Lower lobe of right lung (tissue), 2 donors: ENCODE measurements around the gene ADAMTS12. TPM values are rescaled to one million over a fixed set of nuclear protein-coding genes. Genes with fewer than 3 reads are reported as not detected.

Experiments used
- ATAC-seq, 2 donors: fragments of 200-7000 bp; cut with Tn5 transposase; one replicate each; pipeline ENCODE4 v1.9.1; 2020 to 2022; ENCODE audit warnings: mild to moderate bottlenecking in 2 of 2, moderate library complexity in 2 of 2
- DNase-seq: peaks from one replicate; pipeline ENCODE4 v3.0.0-alpha.2; 2020
- H3K27ac ChIP-seq: fragments of 200-600 bp; one replicate; pipeline ENCODE4 v1.8.0; 2022
- H3K27me3 ChIP-seq: fragments of 200-600 bp; one replicate; pipeline ENCODE4 v1.8.0; 2022; ENCODE audit warnings: low read depth
- H3K36me3 ChIP-seq: fragments of 200-600 bp; one replicate; pipeline ENCODE4 v1.8.0; 2022; ENCODE audit warnings: mild to moderate bottlenecking
- H3K4me1 ChIP-seq: fragments of 200-600 bp; one replicate; pipeline ENCODE4 v1.8.0; 2022
- H3K4me3 ChIP-seq: fragments of 200-600 bp; one replicate; pipeline ENCODE4 v1.8.0; 2022; ENCODE audit warnings: mild to moderate bottlenecking
- H3K9me3 ChIP-seq: fragments of 200-600 bp; one replicate; pipeline ENCODE4 v1.8.0; 2022
- intact Hi-C: fragments of 100-400 bp; cut with DNase I; formaldehyde crosslinking; loops from one replicate; pipeline ENCODE4 v1.11.0; 2022
- total RNA-seq: library from RNA; stranded (reverse); fragmentation: NEBNext Ultra II Directional; extraction: Animal tissue kit (Norgen Biotek cat#: 25700); gene quantifications from one replicate; pipeline ENCODE4 v1.2.1, GENCODE V29; 2021
- TF ChIP-seq, protein P1 (sequence below): fragments of 200-600 bp; IDR thresholded peaks from one replicate; pipeline ENCODE4 v1.8.0; 2022; ENCODE audit warnings: antibody characterized with exemption, mild to moderate bottlenecking
- donor health status: DM: no; HTN: yes; CAD: no; lungs with severe emphysema.

The ADAMTS12 gene
- total RNA-seq, 1 donor from 2014 or later, result 7.6 TPM

DNA sequence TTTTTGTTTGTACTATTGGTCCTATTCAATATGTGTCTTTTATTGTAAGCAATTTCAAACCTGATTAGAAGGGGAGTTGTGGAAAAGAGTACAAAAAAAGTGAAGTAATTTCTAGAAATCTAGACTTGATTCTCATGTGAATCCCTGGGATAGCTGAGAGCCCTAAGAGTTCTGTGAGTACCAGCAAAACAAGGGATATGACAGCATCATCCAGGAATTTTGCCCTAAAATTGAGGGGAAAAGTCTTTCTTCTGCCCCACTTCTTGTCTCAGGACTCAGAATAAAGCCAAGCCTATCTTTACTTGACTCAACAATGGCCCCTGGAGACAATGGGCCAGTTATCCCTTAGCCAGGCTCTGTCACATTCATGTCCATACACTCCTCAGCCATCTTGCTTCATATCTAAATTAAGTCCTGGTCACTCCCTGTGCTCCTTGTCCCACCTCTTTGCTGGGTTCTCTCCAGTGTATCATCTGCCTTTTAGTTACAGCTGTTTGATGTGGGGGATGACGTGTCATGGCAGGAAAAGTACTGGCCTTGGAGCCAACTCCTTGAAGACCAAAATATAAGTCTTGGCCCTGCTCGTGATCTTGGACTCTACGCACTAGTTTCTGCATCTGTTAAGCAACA, 81.2 kb downstream of the ADAMTS12 start:
- Histone ChIP-seq H3K4me3 (no peak overlapping the region), H3K36me3 (no peaks in the 10 kb centered on the region), H3K4me1 (no peaks in the 10 kb centered on the region), H3K27me3 (no peaks in the 10 kb centered on the region), H3K9me3 (no peaks in the 10 kb centered on the region), H3K27ac (no peak overlapping the region)
- ATAC-seq (no peak), DNase-seq (no peak)
- TF ChIP-seq, protein P1, sequence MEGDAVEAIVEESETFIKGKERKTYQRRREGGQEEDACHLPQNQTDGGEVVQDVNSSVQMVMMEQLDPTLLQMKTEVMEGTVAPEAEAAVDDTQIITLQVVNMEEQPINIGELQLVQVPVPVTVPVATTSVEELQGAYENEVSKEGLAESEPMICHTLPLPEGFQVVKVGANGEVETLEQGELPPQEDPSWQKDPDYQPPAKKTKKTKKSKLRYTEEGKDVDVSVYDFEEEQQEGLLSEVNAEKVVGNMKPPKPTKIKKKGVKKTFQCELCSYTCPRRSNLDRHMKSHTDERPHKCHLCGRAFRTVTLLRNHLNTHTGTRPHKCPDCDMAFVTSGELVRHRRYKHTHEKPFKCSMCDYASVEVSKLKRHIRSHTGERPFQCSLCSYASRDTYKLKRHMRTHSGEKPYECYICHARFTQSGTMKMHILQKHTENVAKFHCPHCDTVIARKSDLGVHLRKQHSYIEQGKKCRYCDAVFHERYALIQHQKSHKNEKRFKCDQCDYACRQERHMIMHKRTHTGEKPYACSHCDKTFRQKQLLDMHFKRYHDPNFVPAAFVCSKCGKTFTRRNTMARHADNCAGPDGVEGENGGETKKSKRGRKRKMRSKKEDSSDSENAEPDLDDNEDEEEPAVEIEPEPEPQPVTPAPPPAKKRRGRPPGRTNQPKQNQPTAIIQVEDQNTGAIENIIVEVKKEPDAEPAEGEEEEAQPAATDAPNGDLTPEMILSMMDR, result no peak
- intact Hi-C loops, result no loop called here

DNA sequence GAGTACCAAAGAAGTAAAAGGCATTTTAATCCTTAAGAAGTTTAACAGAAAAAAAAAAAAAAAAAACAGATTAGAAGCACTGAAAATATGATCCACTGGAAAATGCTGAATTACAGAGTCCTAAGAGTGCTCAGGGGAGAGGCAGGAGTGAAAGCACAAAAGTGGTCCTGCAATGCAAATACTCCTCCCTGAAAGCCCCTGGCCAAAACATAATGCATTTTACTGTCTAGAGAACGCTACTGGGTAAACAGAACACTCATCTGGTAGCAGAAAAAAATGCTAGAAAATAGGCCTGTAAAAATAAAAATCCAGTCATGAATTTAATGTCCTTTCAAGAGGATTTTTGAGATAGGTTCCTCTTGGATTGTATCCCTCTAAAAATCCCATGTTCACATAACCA, 81.9 kb downstream of the ADAMTS12 start:
- DNase-seq (no peak), ATAC-seq (no peak)

DNA sequence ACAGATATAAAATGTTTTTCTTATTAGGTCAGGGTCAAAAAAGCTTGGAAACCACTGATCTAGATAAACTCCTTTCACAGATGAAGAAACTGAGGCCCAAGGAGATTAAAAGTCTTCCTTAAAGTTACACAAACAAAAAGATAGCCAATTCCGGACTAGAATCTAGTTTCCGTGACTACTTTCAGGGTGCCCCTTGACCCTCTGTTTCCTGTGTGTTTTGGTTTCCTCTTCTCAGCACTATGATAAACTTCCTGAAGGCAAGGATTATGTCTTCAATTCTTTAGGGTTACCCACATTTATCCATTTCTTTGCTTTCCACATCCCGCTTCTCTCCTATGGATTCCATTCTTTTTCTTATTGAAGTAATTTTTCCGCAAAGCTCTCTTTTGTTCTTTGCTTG, 83.1 kb downstream of the ADAMTS12 start:
- H3K9me3 ChIP-seq, result no peaks in the 10 kb centered on the region
- peaks cover 6% of the 10 kb centered on the region for H3K27me3 ChIP-seq
- H3K4me1 ChIP-seq, result no peaks in the 10 kb centered on the region
- no peak for ATAC-seq
- no peak overlapping the region for H3K27ac ChIP-seq
- no peaks in the 10 kb centered on the region for H3K36me3 ChIP-seq
- intact Hi-C loops, result no loop called here
- no peak overlapping the region for H3K4me3 ChIP-seq
- TF ChIP-seq, protein P1, result no peak
- no peak for DNase-seq

More for the DNA sequence above, 81.9 kb downstream of the ADAMTS12 start:
- no peaks in the 10 kb centered on the region for H3K36me3 ChIP-seq
- intact Hi-C loops, result no loop called here
- H3K27me3 ChIP-seq, result peaks cover 6% of the 10 kb centered on the region
- H3K4me3 ChIP-seq, result no peak overlapping the region
- TF ChIP-seq, protein P1, result no peak
- H3K27ac ChIP-seq, result no peak overlapping the region
- no peaks in the 10 kb centered on the region for H3K9me3 ChIP-seq
- no peaks in the 10 kb centered on the region for H3K4me1 ChIP-seq

DNA sequence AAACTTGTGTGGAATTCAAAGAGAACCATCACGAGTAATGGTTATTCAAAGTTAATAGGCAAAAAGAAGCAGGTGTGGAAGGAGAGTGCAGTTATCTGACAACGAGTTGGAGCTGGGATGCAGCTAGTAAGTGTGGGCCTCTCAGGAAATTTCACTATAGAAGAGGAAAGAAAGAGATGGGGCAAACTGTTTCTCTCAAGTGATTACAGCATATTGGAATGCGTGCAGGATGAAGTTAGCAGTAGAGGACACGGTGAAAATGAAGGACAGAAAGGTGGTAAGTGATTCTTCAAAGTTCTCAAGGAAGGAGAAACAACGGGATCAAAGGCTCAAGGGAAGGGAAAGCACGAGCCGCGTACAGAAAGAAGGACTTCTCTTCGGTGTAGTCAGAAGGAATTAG, 84.0 kb downstream of the ADAMTS12 start:
- H3K27ac ChIP-seq, result no peak overlapping the region
- no peaks in the 10 kb centered on the region for H3K36me3 ChIP-seq
- H3K4me1 ChIP-seq, result no peaks in the 10 kb centered on the region
- intact Hi-C loops, result no loop called here
- ATAC-seq (no peak), DNase-seq (no peak)
- no peak overlapping the region for H3K4me3 ChIP-seq
- peaks cover 6% of the 10 kb centered on the region for H3K27me3 ChIP-seq
- TF ChIP-seq, protein P1, result no peak
- H3K9me3 ChIP-seq, result no peaks in the 10 kb centered on the region

DNA sequence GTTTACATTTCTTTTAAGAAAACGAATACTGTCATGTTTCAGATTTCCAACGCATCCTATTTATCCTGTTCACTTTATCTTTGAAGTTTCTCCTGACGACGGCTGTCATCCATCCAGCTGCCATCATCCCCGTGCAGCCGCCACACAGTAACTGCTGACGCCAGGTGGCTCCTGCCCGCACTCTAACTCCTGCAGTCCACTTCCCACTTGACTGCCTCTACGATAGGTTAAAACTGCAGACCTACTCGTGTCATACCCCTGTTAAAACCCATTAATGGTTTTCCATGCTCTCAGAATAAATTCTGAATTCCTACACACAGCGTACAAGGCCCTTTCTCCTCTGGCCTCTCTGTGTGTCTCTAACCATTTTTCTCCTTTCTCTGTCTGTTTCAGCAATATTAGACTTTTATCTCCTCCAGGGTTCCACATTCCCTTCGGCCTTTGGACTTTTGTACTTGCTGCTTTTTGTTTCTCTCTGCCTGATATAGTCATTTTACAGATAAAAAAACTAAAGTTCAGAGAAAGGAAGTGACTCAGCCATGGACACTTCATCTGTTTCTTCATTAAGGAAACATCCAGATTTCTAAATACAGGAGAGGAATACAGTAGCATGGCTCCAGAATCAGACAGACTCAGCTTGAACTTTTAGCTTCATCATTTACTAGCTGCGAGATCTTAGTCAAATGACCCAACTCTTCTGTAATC, 84.9 kb downstream of the ADAMTS12 start:
- ATAC-seq, result no peak
- intact Hi-C loops, result no loop called here
- no peak overlapping the region for H3K4me3 ChIP-seq
- H3K9me3 ChIP-seq, result no peaks in the 10 kb centered on the region
- TF ChIP-seq, protein P1, result no peak
- H3K36me3 ChIP-seq, result no peaks in the 10 kb centered on the region
- no peak for DNase-seq
- H3K27me3 ChIP-seq, result peaks cover 6% of the 10 kb centered on the region
- H3K4me1 ChIP-seq, result no peaks in the 10 kb centered on the region
- no peak overlapping the region for H3K27ac ChIP-seq
